ENCODE results near the gene ANLN.

DNA sequence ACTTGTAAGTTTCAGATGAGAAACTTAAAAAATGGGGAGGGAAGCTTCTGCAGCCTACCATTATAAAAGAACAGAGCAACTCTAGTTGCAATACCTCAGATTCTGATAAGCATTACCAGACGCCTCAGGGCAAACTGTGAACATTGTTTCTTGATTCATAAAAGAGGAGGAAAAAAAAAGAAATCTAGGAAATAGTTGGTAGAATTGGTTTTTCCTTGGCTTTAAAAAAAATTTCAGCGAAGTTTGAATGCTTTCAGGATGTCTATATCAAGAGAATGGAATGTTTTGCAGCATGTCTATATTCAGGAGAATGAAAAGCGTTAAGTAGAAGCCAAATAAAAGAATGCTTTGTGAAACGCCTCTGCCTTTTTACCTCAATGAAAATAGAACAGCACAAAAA lies 17.5 kb upstream of the ANLN start:
- TF ChIP-seq, protein P1, sequence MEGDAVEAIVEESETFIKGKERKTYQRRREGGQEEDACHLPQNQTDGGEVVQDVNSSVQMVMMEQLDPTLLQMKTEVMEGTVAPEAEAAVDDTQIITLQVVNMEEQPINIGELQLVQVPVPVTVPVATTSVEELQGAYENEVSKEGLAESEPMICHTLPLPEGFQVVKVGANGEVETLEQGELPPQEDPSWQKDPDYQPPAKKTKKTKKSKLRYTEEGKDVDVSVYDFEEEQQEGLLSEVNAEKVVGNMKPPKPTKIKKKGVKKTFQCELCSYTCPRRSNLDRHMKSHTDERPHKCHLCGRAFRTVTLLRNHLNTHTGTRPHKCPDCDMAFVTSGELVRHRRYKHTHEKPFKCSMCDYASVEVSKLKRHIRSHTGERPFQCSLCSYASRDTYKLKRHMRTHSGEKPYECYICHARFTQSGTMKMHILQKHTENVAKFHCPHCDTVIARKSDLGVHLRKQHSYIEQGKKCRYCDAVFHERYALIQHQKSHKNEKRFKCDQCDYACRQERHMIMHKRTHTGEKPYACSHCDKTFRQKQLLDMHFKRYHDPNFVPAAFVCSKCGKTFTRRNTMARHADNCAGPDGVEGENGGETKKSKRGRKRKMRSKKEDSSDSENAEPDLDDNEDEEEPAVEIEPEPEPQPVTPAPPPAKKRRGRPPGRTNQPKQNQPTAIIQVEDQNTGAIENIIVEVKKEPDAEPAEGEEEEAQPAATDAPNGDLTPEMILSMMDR (IDR thresholded peaks at IDR 0.05), result no peak
- TF ChIP-seq POLR2AphosphoS5 (IDR thresholded peaks at IDR 0.05; ENCODE audit: low read depth, low read length), result no peak
- no peak for TF ChIP-seq TCF7L2 (IDR thresholded peaks at IDR 0.05; ENCODE audit: low read depth, low read length)
- TF ChIP-seq, protein P2, sequence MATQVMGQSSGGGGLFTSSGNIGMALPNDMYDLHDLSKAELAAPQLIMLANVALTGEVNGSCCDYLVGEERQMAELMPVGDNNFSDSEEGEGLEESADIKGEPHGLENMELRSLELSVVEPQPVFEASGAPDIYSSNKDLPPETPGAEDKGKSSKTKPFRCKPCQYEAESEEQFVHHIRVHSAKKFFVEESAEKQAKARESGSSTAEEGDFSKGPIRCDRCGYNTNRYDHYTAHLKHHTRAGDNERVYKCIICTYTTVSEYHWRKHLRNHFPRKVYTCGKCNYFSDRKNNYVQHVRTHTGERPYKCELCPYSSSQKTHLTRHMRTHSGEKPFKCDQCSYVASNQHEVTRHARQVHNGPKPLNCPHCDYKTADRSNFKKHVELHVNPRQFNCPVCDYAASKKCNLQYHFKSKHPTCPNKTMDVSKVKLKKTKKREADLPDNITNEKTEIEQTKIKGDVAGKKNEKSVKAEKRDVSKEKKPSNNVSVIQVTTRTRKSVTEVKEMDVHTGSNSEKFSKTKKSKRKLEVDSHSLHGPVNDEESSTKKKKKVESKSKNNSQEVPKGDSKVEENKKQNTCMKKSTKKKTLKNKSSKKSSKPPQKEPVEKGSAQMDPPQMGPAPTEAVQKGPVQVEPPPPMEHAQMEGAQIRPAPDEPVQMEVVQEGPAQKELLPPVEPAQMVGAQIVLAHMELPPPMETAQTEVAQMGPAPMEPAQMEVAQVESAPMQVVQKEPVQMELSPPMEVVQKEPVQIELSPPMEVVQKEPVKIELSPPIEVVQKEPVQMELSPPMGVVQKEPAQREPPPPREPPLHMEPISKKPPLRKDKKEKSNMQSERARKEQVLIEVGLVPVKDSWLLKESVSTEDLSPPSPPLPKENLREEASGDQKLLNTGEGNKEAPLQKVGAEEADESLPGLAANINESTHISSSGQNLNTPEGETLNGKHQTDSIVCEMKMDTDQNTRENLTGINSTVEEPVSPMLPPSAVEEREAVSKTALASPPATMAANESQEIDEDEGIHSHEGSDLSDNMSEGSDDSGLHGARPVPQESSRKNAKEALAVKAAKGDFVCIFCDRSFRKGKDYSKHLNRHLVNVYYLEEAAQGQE (IDR thresholded peaks at IDR 0.05; ENCODE audit: insufficient read depth in 1 of 2, low read depth in 2 of 2, low read length in 1 of 2), result no peak

Data from Panc1 (cell line).